ENCODE results near the gene PLA2G6.

The PLA2G6 gene

GRCh38 chr22:38193580-38193979, 11.9 kb upstream of the PLA2G6 start:
- Histone ChIP-seq H4K20me1 (ENCODE audit: insufficient read depth) (no peaks in the 10 kb centered on the region), H3K9ac (no peak overlapping the region), H3K27ac (no peak overlapping the region), H3K4me2 (no peak overlapping the region), H3K4me3 (IDR thresholded peaks at IDR 0.05; ENCODE audit: insufficient read depth, low read depth, low read length) (no peak overlapping the region), H2AFZ (ENCODE audit: low read depth) (no peak overlapping the region), H3K4me1 (ENCODE audit: low read depth, poor library complexity, severe bottlenecking) (peaks cover 27% of the 10 kb centered on the region), H3K79me2 (ENCODE audit: insufficient read depth, low read depth) (no peaks in the 10 kb centered on the region), H3K36me3 (ENCODE audit: insufficient read depth) (no peaks in the 10 kb centered on the region), H3K27me3 (ENCODE audit: insufficient read depth, low read depth) (no peaks in the 10 kb centered on the region)
- TF ChIP-seq, protein P1, sequence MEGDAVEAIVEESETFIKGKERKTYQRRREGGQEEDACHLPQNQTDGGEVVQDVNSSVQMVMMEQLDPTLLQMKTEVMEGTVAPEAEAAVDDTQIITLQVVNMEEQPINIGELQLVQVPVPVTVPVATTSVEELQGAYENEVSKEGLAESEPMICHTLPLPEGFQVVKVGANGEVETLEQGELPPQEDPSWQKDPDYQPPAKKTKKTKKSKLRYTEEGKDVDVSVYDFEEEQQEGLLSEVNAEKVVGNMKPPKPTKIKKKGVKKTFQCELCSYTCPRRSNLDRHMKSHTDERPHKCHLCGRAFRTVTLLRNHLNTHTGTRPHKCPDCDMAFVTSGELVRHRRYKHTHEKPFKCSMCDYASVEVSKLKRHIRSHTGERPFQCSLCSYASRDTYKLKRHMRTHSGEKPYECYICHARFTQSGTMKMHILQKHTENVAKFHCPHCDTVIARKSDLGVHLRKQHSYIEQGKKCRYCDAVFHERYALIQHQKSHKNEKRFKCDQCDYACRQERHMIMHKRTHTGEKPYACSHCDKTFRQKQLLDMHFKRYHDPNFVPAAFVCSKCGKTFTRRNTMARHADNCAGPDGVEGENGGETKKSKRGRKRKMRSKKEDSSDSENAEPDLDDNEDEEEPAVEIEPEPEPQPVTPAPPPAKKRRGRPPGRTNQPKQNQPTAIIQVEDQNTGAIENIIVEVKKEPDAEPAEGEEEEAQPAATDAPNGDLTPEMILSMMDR (conservative IDR thresholded peaks at IDR 0.05; ENCODE audit: low read depth, low read length): no peak

DNA sequence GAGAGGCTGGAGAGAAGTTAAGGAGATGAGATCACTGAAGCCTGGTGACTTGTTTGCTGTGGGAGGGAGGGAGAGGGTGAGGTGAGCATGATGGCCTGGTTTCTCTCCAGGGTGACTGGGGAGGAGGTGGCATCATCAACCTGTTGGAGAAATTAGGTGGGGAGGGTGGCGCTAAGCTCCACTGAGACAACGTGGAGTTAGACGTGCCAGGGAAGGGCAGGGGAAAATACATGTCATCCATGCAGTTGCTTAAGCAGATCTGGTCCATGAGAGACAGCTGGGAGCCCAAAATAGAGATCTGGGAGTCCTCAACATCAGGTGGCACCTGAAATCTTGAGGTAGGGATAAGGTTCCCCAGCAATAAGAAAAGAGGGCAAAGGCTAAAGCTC, 10.8 kb upstream of the PLA2G6 start:
- no peak overlapping the region for H2AFZ ChIP-seq (ENCODE audit: low read depth)
- TF ChIP-seq, protein P1 (conservative IDR thresholded peaks at IDR 0.05; ENCODE audit: low read depth, low read length): no peak
- H3K4me3 ChIP-seq (IDR thresholded peaks at IDR 0.05; ENCODE audit: insufficient read depth, low read depth, low read length): no peak overlapping the region
- no peak overlapping the region for H3K9ac ChIP-seq
- H4K20me1 ChIP-seq (ENCODE audit: insufficient read depth): no peaks in the 10 kb centered on the region
- no peaks in the 10 kb centered on the region for H3K79me2 ChIP-seq (ENCODE audit: insufficient read depth, low read depth)
- no peaks in the 10 kb centered on the region for H3K27me3 ChIP-seq (ENCODE audit: insufficient read depth, low read depth)
- H3K36me3 ChIP-seq (ENCODE audit: insufficient read depth): no peaks in the 10 kb centered on the region
- no peak overlapping the region for H3K27ac ChIP-seq
- H3K4me2 ChIP-seq: no peak overlapping the region
- peaks cover 27% of the 10 kb centered on the region for H3K4me1 ChIP-seq (ENCODE audit: low read depth, poor library complexity, severe bottlenecking)

- Histone ChIP-seq H3K79me2 (ENCODE audit: insufficient read depth, low read depth) (no peaks in the 10 kb centered on the region), H3K27ac (no peak overlapping the region; the same call in 1 of the 2 replicates), H3K9ac (no peak overlapping the region), H2AFZ (ENCODE audit: low read depth) (no peak overlapping the region), H3K4me1 (ENCODE audit: low read depth, poor library complexity, severe bottlenecking) (peaks cover 27% of the 10 kb centered on the region), H3K36me3 (ENCODE audit: insufficient read depth) (no peaks in the 10 kb centered on the region), H3K27me3 (ENCODE audit: insufficient read depth, low read depth) (no peaks in the 10 kb centered on the region), H3K4me2 (no peak overlapping the region), H4K20me1 (ENCODE audit: insufficient read depth) (no peaks in the 10 kb centered on the region), H3K4me3 (IDR thresholded peaks at IDR 0.05; ENCODE audit: insufficient read depth, low read depth, low read length) (no peak overlapping the region)
- TF ChIP-seq, protein P1 (conservative IDR thresholded peaks at IDR 0.05; ENCODE audit: low read depth, low read length): no peak
Measured at GRCh38 chr22:38191731-38192474, 10.3 kb upstream of the PLA2G6 start.

- TF ChIP-seq, protein P1 (conservative IDR thresholded peaks at IDR 0.05; ENCODE audit: low read depth, low read length): no peak
- H3K9ac ChIP-seq: no peak overlapping the region
- H3K27me3 ChIP-seq (ENCODE audit: insufficient read depth, low read depth): no peaks in the 10 kb centered on the region
- H3K27ac ChIP-seq: no peak overlapping the region
- H3K4me2 ChIP-seq: no peak overlapping the region
- no peaks in the 10 kb centered on the region for H4K20me1 ChIP-seq (ENCODE audit: insufficient read depth)
- no peaks in the 10 kb centered on the region for H3K36me3 ChIP-seq (ENCODE audit: insufficient read depth)
- no peaks in the 10 kb centered on the region for H3K79me2 ChIP-seq (ENCODE audit: insufficient read depth, low read depth)
- no peak overlapping the region for H2AFZ ChIP-seq (ENCODE audit: low read depth)
- peaks cover 27% of the 10 kb centered on the region for H3K4me1 ChIP-seq (ENCODE audit: low read depth, poor library complexity, severe bottlenecking)
- no peak overlapping the region for H3K4me3 ChIP-seq (IDR thresholded peaks at IDR 0.05; ENCODE audit: insufficient read depth, low read depth, low read length)
Measured at GRCh38 chr22:38191055-38191454, 9.4 kb upstream of the PLA2G6 start.
